Measurements from ENCODE around the gene ETNK2. TPM values are rescaled to one million over a fixed set of nuclear protein-coding genes. Genes with fewer than 3 reads are reported as not detected.

Gene ETNK2
- total RNA-seq, 1 donor from 2014 or later = 2.8 TPM

- no peak for ATAC-seq
Measured at GRCh38 chr1:204147406-204148383, 4.1 kb downstream of the ETNK2 start.

GRCh38 chr1:204146965-204147364 lies 4.9 kb downstream of the ETNK2 start:
- ATAC-seq = no peak

GRCh38 chr1:204146309-204146708 lies 5.5 kb downstream of the ETNK2 start:
- ATAC-seq = no peak

GRCh38 chr1:204145033-204145504 lies 6.8 kb downstream of the ETNK2 start:
- no peak for ATAC-seq

GRCh38 chr1:204143276-204144041 lies 8.4 kb downstream of the ETNK2 start:
- ATAC-seq = no peak

- no peak for ATAC-seq
Measured at GRCh38 chr1:204142032-204142974, 9.5 kb downstream of the ETNK2 start.

- ATAC-seq = peak; percentile 22
Measured at GRCh38 chr1:204141131-204141530, 10.7 kb downstream of the ETNK2 start.

- ATAC-seq = no peak
Measured at GRCh38 chr1:204139952-204140351, 11.9 kb downstream of the ETNK2 start.

- ATAC-seq = no peak
Measured at GRCh38 chr1:204139088-204139487, 12.8 kb downstream of the ETNK2 start.

GRCh38 chr1:204136814-204137213 lies 15.0 kb downstream of the ETNK2 start:
- ATAC-seq = no peak

- no peak for ATAC-seq
Measured at GRCh38 chr1:204134103-204134502, 17.7 kb downstream of the ETNK2 start.

- no peak for ATAC-seq
Measured at GRCh38 chr1:204132718-204133117, 19.1 kb downstream of the ETNK2 start.

- ATAC-seq = peak; percentile 54
Measured at GRCh38 chr1:204131978-204132377, 19.9 kb downstream of the ETNK2 start.

- ATAC-seq = peak; percentile 13
Measured at GRCh38 chr1:204130981-204131892, 20.6 kb downstream of the ETNK2 start.

- no peak for ATAC-seq
Measured at GRCh38 chr1:204130178-204130577, 21.7 kb downstream of the ETNK2 start.

- ATAC-seq = peak; percentile 67
Measured at GRCh38 chr1:204128964-204129896, 22.6 kb downstream of the ETNK2 start.

- ATAC-seq = no peak
Measured at GRCh38 chr1:204128464-204128963, 23.3 kb downstream of the ETNK2 start.

- ATAC-seq = peak; percentile 31
Measured at GRCh38 chr1:204127597-204128242, 24.1 kb downstream of the ETNK2 start.

GRCh38 chr1:204126956-204127355 lies 24.9 kb downstream of the ETNK2 start:
- ATAC-seq = no peak
